ENCODE results near the gene LPAR2.
"Not testable (repeated sequence)": the region's sequence is repeated elsewhere in the genome, so short reads cannot be mapped to it uniquely, and the experiment has no call there.

DNA sequence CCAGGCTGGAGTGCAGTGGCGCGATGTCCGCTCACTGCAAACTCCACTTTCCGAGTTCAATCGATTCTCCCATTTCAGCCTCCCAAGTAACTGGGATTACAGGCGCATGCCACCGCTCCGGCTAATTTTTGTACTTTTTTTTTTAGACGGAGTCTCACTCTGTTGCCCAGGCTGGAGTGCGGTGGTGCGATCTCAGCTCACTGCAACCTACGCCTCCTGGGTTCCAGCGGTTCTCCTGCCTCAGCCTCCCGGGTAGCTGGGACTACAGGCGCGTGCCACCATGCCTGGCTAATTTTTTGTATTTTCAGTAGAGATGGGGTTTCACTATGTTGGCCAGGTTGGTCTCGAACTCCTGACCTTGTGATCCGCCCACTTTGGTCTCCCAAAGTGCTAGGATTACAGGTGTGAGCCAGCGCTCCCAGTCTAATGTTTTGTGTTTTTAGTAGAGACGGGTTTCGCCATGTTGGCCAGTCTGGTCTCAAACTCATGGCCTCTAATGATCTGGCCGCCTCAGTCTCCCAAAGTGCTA lies 37.5 kb upstream of the LPAR2 start:
- not testable (repeated sequence) for TF ChIP-seq EZH2phosphoT487 (conservative IDR thresholded peaks at IDR 0.05; ENCODE audit: low read length)
- TF ChIP-seq, protein P1, sequence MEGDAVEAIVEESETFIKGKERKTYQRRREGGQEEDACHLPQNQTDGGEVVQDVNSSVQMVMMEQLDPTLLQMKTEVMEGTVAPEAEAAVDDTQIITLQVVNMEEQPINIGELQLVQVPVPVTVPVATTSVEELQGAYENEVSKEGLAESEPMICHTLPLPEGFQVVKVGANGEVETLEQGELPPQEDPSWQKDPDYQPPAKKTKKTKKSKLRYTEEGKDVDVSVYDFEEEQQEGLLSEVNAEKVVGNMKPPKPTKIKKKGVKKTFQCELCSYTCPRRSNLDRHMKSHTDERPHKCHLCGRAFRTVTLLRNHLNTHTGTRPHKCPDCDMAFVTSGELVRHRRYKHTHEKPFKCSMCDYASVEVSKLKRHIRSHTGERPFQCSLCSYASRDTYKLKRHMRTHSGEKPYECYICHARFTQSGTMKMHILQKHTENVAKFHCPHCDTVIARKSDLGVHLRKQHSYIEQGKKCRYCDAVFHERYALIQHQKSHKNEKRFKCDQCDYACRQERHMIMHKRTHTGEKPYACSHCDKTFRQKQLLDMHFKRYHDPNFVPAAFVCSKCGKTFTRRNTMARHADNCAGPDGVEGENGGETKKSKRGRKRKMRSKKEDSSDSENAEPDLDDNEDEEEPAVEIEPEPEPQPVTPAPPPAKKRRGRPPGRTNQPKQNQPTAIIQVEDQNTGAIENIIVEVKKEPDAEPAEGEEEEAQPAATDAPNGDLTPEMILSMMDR (IDR thresholded peaks at IDR 0.05; ENCODE audit: insufficient read depth, low read length, poor library complexity, severe bottlenecking), result not testable (repeated sequence)
